OCI-LY7 (cell line): ENCODE measurements around the gene PTPA.

Source experiments
- EZH2phosphoT487 ChIP-seq: fragments of 200-600 bp; sonication (generic); IDR thresholded peaks from 2 replicates; pipeline ENCODE4 v1.6.1; 2018; ENCODE audit warnings: low read depth, borderline replicate concordance, mild to moderate bottlenecking, mixed run types, antibody characterized with exemption, low read length, moderate library complexity, mixed read lengths
- TF ChIP-seq, protein P1 (sequence below): fragments of 200-600 bp; sonication (generic); conservative IDR thresholded peaks from 2 replicates; pipeline ENCODE4 v1.5.1; 2014; ENCODE audit warnings: mild to moderate bottlenecking, antibody characterized with exemption, low read length, moderate library complexity, mixed read lengths

- TF ChIP-seq, protein P1, sequence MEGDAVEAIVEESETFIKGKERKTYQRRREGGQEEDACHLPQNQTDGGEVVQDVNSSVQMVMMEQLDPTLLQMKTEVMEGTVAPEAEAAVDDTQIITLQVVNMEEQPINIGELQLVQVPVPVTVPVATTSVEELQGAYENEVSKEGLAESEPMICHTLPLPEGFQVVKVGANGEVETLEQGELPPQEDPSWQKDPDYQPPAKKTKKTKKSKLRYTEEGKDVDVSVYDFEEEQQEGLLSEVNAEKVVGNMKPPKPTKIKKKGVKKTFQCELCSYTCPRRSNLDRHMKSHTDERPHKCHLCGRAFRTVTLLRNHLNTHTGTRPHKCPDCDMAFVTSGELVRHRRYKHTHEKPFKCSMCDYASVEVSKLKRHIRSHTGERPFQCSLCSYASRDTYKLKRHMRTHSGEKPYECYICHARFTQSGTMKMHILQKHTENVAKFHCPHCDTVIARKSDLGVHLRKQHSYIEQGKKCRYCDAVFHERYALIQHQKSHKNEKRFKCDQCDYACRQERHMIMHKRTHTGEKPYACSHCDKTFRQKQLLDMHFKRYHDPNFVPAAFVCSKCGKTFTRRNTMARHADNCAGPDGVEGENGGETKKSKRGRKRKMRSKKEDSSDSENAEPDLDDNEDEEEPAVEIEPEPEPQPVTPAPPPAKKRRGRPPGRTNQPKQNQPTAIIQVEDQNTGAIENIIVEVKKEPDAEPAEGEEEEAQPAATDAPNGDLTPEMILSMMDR = no peak
- no peak for TF ChIP-seq EZH2phosphoT487
Measured at GRCh38 chr9:129074106-129074505, 37.1 kb upstream of the PTPA start.
